ENCODE measurements around the gene HSDL1.

Gene HSDL1

DNA sequence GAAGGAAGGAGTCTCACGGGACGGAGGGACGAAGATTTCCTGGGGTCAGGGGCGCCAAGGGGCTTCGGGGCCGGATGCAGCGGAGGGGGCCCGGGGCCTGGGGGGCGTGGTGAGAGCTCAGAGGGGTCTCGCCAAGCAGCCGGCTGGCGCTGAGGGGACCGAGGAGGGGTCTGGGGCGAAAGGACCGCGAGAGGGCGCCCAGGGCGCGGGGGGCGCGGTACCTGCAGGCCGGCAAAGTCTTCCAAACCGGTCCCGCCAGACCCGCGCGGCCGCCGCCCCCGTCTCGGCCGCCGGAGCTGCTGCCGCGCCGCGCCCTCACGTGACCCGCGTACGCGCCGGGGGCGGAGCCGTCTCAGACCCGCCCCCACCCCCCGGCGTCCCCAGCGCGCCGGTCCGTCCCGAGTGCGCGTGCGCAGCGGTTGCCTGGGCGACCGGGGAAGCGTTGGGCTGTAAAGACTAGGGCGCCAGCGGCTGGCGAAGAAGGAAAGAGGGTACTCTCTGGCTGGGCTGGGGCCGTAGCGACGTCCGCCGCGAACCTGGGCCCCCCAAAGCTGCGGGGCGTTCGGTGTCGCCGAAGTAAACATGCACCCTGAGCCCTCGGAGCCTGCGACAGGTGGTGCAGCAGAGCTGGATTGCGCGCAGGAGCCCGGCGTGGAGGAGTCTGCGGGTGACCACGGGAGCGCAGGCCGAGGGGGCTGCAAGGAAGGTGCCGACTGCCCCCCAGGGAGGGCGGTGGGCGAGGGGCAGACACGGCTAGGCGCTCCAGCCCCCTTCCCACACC is at the start of gene HSDL1, which contains the start of gene DNAAF1:
HSDL1 (minus strand) TSS at position 319 of the 781 bp plus-strand sequence. CDS start 13,856 bp downstream, outside the sequence.
DNAAF1 (plus strand) TSS at position 450 of the 781 bp plus-strand sequence; CDS start at position 583, 133 bp downstream.
- peak; percentile 97 for DNase-seq (ENCODE audit: low spot score)

DNA sequence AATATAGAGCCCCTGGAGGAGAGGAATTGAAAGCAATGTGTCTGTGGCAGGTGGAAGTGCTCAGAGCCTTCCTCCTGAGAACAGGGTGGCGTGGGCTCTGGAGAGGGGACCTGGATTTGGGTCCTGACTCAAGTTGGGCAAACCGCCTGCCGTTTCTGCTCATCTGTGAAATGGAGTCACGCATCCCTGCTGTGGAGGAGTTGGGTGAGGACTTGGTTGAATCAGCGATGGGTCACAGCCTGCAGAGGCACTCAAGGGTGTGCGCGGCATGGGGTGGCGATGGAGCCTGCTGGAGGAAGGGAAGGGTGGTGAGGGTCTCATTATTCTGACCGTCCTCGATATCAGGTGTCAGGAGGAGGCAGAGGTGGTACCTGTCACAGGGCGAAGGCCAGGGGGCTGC is 49.0 kb upstream of the HSDL1 start:
- no peak for DNase-seq (ENCODE audit: low spot score)

DNA sequence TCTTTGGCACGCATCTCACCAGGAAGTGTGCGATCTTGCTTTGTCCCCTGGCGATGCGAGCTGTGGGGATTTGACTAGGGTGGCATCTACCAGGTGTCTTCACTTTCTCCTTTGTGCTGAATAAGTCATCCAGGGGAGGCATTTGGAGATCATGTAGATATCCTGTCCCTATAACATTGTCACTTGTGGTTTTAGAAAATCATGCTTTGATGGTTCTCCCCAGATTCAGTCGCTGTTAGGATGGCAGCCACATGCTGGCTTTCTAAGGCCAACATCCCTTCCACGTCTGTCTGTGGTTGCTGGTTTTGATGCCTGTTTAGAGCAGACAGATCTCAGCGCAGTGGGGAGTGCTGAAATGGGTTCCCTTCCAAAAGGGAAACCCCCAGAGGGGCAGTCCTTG is 48.5 kb upstream of the HSDL1 start:
- DNase-seq (ENCODE audit: low spot score): no peak

DNA sequence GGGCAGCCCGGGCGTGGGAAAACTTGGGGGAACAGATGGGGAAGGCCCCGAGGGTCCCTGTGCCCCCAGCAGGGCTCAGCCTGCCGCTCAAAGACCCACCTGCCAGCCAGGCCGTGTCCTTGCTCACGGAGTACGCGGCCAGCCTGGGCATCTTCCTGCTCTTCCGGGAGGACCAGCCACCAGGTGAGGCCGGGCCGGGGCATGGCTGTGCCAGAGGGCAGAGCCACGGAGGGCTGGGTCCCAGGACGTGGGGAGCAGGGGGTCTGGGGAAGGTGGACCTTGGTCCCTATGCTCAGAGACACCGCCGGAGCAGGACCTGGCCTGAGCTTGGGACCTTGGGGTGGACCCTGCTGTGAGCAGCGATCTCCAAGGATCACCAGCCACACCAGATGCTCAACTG is 46.5 kb upstream of the HSDL1 start:
- no peak for DNase-seq (ENCODE audit: low spot score)

- DNase-seq (ENCODE audit: low spot score): no peak
Observed at GRCh38 chr16:84190731-84191388, 45.9 kb upstream of the HSDL1 start, which contains the start of gene ADAD2. TSS of gene ADAD2 (plus strand) at chr16:84191157. CDS start at chr16:84191231, 74 bp downstream.

DNA sequence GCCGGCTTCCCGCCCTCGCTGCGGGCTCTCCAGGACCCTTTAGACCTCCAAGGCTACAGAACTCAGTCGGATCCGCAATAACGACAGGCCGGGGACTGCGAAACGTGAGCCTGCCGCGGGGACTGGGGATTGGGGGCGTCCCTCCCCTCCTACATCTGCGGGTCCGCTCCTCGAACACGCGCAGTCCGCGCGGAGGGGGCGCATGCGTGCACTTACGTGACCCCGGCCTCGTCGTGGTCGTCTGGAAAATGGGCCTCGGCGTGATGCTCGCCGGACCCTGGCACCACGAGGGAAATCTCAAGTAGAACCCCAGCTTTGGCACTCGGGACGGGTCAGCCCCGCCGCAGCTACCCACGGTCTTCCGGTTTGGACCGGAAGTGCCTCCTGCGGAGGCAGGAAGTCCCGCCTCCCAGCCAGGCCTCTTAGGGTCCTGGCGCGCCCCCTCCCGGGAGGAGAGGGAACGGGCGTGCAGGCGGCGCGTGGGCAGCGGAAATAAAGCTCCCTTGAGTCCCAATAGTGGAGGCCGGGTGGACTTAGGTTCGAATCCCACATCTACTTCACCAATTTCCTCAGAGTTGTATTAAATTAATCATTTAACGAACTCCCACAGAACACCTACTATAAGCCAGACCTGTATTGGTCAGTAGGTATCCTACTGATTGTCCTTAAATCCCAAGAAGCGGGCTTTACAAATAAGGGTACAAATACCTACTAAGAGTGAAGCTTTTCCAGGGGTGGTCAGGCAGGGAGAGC is 41.9 kb upstream of the HSDL1 start, which contains the start of gene TAF1C:
TAF1C (minus strand) TSS at position 373 of the 753 bp plus-strand sequence. CDS start 2,069 bp downstream, outside the sequence.
- DNase-seq (ENCODE audit: low spot score): peak; percentile 92

DNA sequence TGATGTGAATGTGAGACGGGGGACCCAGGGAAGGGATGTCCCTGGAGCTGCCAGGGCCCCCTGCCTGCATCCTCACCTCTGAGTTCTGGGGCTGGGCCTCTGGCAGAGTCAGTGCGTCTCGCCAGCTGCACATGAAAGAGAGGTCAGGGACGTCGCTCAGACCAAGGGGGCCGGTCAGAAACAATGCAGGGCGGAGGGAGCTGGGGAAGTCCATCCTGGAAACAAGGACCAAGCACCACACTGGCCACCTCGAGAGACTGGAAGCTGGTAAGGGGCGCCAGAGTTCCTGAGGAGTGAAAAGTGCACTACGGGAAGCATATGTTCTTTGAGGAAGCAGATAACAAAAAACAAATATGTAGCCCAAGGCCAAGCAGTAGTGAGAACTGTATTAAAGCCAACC is 39.8 kb upstream of the HSDL1 start:
- DNase-seq (ENCODE audit: low spot score): no peak

GRCh38 chr16:84183911-84184591 is 39.1 kb upstream of the HSDL1 start:
- DNase-seq (ENCODE audit: low spot score): no peak

DNA sequence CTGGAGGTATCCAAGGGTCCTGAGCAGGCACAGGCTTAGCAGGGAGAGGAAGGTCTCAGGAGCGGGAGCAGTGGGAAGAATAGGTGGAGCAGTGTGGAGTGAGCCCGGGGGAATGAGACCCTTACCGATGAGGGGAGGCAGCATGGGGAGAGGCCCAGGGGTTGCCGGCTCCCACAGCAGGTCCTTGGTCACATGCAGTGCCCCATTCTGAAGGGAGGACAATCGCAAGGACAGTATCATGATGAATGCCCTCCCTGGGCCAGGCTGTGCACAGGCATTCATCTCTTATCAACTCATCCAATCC is 38.5 kb upstream of the HSDL1 start:
- DNase-seq (ENCODE audit: low spot score): no peak

GRCh38 chr16:84182680-84183571 is 37.9 kb upstream of the HSDL1 start:
- no peak for DNase-seq (ENCODE audit: low spot score)

- no peak for DNase-seq (ENCODE audit: low spot score)
Observed at GRCh38 chr16:84182104-84182503, 37.1 kb upstream of the HSDL1 start.

- DNase-seq (ENCODE audit: low spot score): no peak
Observed at GRCh38 chr16:84181144-84181915, 36.4 kb upstream of the HSDL1 start.

GRCh38 chr16:84180519-84181140 is 35.7 kb upstream of the HSDL1 start:
- DNase-seq (ENCODE audit: low spot score): no peak

- DNase-seq (ENCODE audit: low spot score): no peak
Observed at GRCh38 chr16:84179612-84180320, 34.8 kb upstream of the HSDL1 start.

- no peak for DNase-seq (ENCODE audit: low spot score)
Observed at GRCh38 chr16:84178892-84179611, 34.1 kb upstream of the HSDL1 start.

DNA sequence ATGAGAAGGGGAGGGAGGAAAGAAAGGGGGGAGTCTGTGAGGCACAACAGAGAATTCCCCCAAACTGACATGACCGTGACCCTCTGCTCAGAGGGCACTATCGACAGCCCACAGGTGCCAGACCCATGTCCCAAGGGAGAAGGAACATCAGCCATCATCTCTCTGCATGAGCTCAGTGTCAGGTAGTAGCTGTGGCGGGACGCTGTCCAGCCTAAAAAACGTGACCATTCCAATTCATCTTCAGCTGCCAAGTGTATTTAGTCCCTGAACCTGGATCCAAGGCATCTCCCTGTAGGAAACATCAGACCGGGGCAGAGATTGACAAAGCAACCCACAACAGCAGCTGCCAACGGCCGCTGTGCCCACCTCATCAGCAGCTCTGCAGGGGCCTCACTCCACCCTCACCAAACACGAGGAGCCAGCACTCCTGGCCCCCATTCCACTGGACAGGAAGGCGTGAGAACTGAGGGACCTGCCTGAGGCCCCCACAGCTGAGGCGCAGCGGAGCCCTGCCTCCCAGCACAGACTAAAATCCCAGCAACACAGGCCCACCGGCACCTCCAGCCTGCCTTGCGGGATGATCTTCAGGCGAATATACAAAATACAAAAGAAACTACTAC is 33.3 kb upstream of the HSDL1 start:
- no peak for DNase-seq (ENCODE audit: low spot score)

- no peak for DNase-seq (ENCODE audit: low spot score)
Observed at GRCh38 chr16:84177741-84178073, 32.7 kb upstream of the HSDL1 start.
